Effector memory CD4-positive, alpha-beta T cell (primary cell): ENCODE data around the gene SLC25A24.
"Not testable (repeated sequence)": the region's sequence is repeated elsewhere in the genome, so short reads cannot be mapped to it uniquely, and the experiment has no call there.

ENCODE experiments used
- DNase-seq, 3 donors: peaks; one replicate each; pipeline ENCODE4 v3.0.0-alpha.2; 2020
- H3K27ac ChIP-seq: 2 replicates; pipeline ENCODE4 v1.7.0; 2013; ENCODE audit warnings: mild to moderate bottlenecking, low read length, moderate library complexity; ENCODE audit not compliant: insufficient read depth, poor library complexity, severe bottlenecking
- H3K27me3 ChIP-seq: replicated peaks from 2 replicates; pipeline ENCODE4 v1.7.0; 2013; ENCODE audit warnings: mild to moderate bottlenecking, low read length; ENCODE audit not compliant: insufficient read depth, control insufficient read depth, poor library complexity, severe bottlenecking
- H3K36me3 ChIP-seq: 2 replicates; pipeline ENCODE4 v1.7.0; 2013; ENCODE audit warnings: mild to moderate bottlenecking, low read length, moderate library complexity; ENCODE audit not compliant: control insufficient read depth, insufficient read depth
- H3K4me1 ChIP-seq: 2 replicates; pipeline ENCODE4 v1.7.0; 2013; ENCODE audit warnings: low read length, mild to moderate bottlenecking; ENCODE audit not compliant: control insufficient read depth, insufficient read depth, poor library complexity, severe bottlenecking
- H3K4me3 ChIP-seq: 2 replicates; pipeline ENCODE4 v1.7.0; 2013; ENCODE audit warnings: low read length, low read depth, mild to moderate bottlenecking; ENCODE audit not compliant: insufficient read depth, poor library complexity, severe bottlenecking
- H3K9me3 ChIP-seq: 2 replicates; pipeline ENCODE4 v1.7.0; 2013; ENCODE audit warnings: mild to moderate bottlenecking, low read length, moderate library complexity; ENCODE audit not compliant: control insufficient read depth

The SLC25A24 gene

GRCh38 chr1:108217007-108217406, 16.9 kb upstream of the SLC25A24 start:
- H3K27ac ChIP-seq, H3K36me3 ChIP-seq, DNase-seq, H3K4me3 ChIP-seq, H3K4me1 ChIP-seq, H3K9me3 ChIP-seq, H3K27me3 ChIP-seq: not testable (repeated sequence)

GRCh38 chr1:108216028-108216890, 16.1 kb upstream of the SLC25A24 start:
- H3K27ac ChIP-seq, H3K9me3 ChIP-seq, DNase-seq, H3K4me1 ChIP-seq, H3K4me3 ChIP-seq, H3K36me3 ChIP-seq, H3K27me3 ChIP-seq: not testable (repeated sequence)

GRCh38 chr1:108214641-108215465, 14.7 kb upstream of the SLC25A24 start:
- not testable (repeated sequence) for DNase-seq, H3K27ac ChIP-seq, H3K27me3 ChIP-seq, H3K9me3 ChIP-seq, H3K36me3 ChIP-seq, H3K4me3 ChIP-seq, H3K4me1 ChIP-seq

DNA sequence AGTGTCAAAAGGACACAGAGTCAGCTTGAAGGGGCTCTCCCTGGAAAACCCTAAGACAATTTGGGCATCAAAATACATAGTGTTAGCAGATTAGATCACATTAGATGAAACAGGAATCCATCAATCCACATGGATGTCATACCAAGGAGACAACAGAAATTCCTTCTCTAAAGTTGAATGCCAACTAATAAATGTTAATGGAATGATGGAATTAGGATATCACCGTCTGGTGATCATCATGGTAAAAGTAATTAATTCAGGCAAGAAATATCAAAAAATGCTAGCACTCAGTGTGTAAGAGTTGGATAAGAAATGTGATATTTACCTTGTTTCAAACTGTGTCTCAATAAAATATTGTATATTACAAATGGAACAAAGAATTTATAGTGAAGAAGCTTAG, 10.9 kb upstream of the SLC25A24 start:
- Histone ChIP-seq H3K27me3 (no peaks in the 10 kb centered on the region), H3K4me3 (no peak overlapping the region), H3K27ac (no peak overlapping the region), H3K4me1 (no peaks in the 10 kb centered on the region), H3K9me3 (no peaks in the 10 kb centered on the region), H3K36me3 (no peaks in the 10 kb centered on the region)
- no peak for DNase-seq

GRCh38 chr1:108209456-108210108, 9.4 kb upstream of the SLC25A24 start:
- no peak overlapping the region for H3K4me3 ChIP-seq
- no peak for DNase-seq
- H3K27ac ChIP-seq, result no peak overlapping the region
- no peaks in the 10 kb centered on the region for H3K9me3 ChIP-seq
- no peaks in the 10 kb centered on the region for H3K36me3 ChIP-seq
- no peaks in the 10 kb centered on the region for H3K4me1 ChIP-seq
- H3K27me3 ChIP-seq, result no peaks in the 10 kb centered on the region

GRCh38 chr1:108208724-108209446, 8.7 kb upstream of the SLC25A24 start:
- Histone ChIP-seq H3K36me3 (no peaks in the 10 kb centered on the region), H3K9me3 (no peaks in the 10 kb centered on the region), H3K27me3 (no peaks in the 10 kb centered on the region), H3K4me3 (no peak overlapping the region), H3K4me1 (no peaks in the 10 kb centered on the region), H3K27ac (no peak overlapping the region)
- no peak for DNase-seq

DNA sequence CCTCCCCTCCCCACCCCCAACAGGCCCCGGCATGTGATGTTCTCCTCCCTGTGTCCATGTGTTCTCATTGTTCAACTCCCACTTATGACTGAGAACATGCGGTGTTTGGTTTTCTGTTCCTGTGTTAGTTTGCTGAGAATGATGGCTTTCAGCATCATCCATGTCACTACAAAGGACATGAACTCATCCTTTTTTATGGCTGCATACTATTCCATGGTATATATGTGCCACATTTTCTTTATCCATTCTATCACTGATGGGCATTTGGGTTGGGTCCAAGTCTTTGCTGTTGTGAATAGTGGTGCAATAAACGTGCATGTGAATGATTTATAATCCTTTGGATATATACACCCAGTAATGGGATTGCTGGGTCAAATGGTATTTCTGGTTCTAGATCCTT, 3.4 kb upstream of the SLC25A24 start:
- not testable (repeated sequence) for H3K27ac ChIP-seq, H3K27me3 ChIP-seq, H3K36me3 ChIP-seq, H3K4me3 ChIP-seq, H3K9me3 ChIP-seq, H3K4me1 ChIP-seq, DNase-seq

DNA sequence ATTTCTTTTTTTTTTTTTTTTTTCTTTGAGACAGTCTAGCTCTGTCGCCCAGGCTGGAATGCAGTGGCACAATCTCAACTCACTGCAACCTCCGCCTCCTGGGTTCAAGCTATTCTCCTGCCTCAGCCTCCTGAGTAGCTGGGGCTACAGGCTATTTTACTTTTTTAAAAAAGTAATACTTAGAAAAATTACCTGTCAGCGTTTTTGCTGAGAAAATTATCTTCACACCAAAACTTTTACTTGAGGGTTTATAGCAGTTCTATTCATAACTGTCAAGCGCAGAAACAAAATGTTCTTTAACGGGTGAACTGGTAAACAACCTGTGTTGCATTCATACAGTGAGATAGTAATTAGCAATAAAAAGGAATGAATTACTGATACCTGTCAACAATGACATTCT, 1.5 kb upstream of the SLC25A24 start:
- no peak for DNase-seq
- no peak overlapping the region for H3K4me3 ChIP-seq
- no peaks in the 10 kb centered on the region for H3K27me3 ChIP-seq
- H3K9me3 ChIP-seq, result no peaks in the 10 kb centered on the region
- no peak overlapping the region for H3K27ac ChIP-seq
- H3K4me1 ChIP-seq, result peaks cover 7% of the 10 kb centered on the region
- H3K36me3 ChIP-seq, result no peaks in the 10 kb centered on the region

DNA sequence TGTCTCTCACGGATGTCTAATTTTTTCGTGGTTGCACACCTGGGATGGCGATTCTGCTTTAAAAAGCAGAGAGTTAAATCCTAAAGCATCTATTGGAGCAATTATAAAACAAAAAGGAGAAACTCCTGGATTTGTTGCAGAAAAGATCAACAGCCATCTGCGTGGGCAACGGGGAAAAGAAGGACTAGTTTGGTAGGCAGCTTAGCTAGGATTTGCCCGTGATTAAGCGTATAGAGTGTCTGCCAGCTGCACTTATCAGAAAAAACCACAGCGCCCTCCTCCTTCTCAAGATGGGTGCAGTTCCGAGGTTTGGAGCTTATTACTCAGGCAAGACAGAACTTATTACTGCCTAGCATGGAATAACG, 526 bp upstream of the SLC25A24 start:
- peak; percentile 2 to 16 (median 13) for DNase-seq
- H3K36me3 ChIP-seq, result no peaks in the 10 kb centered on the region
- no peaks in the 10 kb centered on the region for H3K9me3 ChIP-seq
- no peaks in the 10 kb centered on the region for H3K27me3 ChIP-seq
- peak overlapping the region; percentile 58 for H3K27ac ChIP-seq
- H3K4me3 ChIP-seq, result peak overlapping the region; percentile 95
- peaks cover 7% of the 10 kb centered on the region for H3K4me1 ChIP-seq
